Measurements from ENCODE around the gene S1PR4.
"Not testable (repeated sequence)": the region's sequence is repeated elsewhere in the genome, so short reads cannot be mapped to it uniquely, and the experiment has no call there.

Gene S1PR4

DNA sequence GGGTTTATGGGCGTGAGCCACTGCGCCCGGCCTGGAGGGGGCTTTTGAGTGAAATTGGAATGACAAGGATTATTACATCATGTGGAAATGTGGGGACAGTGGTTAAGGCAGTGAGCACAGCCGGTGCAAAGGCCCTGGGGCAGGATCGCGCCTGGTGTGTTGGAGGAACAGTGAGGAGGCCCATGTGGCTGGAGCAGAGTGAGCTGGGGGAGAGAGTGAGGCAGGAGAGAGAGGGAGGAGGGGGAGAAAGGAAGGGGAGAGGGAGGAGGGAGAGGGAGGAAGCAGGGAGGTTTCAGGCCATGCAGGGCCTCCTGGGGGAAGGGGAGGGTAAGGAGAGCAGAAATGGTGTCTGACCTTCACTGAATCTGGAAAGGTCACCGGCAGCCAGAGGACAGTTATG is 34.6 kb downstream of the S1PR4 start:
- TF ChIP-seq, protein P1, sequence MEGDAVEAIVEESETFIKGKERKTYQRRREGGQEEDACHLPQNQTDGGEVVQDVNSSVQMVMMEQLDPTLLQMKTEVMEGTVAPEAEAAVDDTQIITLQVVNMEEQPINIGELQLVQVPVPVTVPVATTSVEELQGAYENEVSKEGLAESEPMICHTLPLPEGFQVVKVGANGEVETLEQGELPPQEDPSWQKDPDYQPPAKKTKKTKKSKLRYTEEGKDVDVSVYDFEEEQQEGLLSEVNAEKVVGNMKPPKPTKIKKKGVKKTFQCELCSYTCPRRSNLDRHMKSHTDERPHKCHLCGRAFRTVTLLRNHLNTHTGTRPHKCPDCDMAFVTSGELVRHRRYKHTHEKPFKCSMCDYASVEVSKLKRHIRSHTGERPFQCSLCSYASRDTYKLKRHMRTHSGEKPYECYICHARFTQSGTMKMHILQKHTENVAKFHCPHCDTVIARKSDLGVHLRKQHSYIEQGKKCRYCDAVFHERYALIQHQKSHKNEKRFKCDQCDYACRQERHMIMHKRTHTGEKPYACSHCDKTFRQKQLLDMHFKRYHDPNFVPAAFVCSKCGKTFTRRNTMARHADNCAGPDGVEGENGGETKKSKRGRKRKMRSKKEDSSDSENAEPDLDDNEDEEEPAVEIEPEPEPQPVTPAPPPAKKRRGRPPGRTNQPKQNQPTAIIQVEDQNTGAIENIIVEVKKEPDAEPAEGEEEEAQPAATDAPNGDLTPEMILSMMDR (conservative IDR thresholded peaks at IDR 0.05): no peak
- no peak overlapping the region for H3K27ac ChIP-seq

- no peak overlapping the region for H3K27ac ChIP-seq
- TF ChIP-seq, protein P1 (conservative IDR thresholded peaks at IDR 0.05): no peak
Observed at GRCh38 chr19:3216874-3217273, 38.3 kb downstream of the S1PR4 start.

DNA sequence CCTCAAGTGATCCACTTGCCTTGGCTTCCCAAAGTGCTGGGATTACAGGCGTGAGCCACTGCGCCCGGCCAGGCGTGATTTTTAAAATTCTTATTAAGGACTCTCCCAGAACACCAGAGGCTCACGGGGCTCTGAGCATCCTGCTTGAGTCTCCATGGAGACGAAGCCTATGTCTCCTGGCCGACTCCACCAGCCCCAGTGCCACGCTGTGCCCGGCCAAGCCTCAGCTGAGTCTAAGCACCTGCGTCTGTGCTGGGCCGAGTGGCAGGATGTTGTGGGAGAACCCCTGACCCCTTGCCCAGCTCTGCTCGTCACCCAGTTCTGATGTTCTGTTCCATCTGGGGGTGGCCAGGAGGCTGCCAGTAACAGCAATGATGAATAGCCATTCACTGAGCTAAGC is 42.0 kb downstream of the S1PR4 start:
- TF ChIP-seq, protein P1 (conservative IDR thresholded peaks at IDR 0.05): no peak

GRCh38 chr19:3221576-3221975 is 43.0 kb downstream of the S1PR4 start:
- H3K27ac ChIP-seq: not testable (repeated sequence)

More for the DNA sequence above, 42.0 kb downstream of the S1PR4 start:
- H3K27ac ChIP-seq: no peak overlapping the region

GRCh38 chr19:3222709-3223108 is 44.1 kb downstream of the S1PR4 start:
- TF ChIP-seq, protein P1 (conservative IDR thresholded peaks at IDR 0.05): no peak
- no peak overlapping the region for H3K27ac ChIP-seq

DNA sequence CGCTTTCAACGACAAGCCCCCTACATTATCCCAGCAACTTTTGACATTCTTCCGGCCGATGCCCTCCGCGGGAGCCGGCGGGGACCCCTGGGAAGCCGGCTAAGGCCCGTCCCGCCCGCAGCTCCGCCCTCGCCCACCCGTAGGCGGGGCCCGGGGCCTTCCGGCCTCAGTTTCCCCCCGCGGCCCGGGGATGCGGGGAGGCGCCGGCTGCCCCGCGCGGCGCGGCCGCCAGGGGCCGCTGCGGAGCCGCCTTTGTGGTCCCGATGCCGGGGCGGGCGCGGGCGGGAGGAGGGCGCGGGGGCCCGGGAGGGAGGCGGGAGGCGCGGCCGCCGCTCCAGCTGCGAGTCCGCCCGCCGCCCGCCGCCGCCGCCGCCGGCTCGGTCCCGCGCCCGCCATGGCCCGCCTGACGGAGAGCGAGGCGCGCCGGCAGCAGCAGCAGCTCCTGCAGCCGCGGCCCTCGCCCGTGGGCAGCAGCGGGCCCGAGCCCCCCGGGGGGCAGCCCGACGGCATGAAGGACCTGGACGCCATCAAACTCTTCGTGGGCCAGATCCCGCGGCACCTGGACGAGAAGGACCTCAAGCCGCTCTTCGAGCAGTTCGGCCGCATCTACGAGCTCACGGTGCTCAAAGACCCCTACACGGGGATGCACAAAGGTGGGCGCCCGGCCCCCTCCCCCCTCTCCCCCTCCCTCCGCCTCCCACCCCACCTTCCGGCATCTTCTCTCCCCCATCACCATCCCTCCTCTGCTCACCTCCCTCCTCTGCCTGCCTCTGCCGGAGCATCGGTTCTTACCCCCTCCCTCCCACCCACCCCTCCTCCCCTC is 46.0 kb downstream of the S1PR4 start, which contains the start of gene CELF5:
TSS of gene CELF5 (plus strand) at position 316 of the 823 bp plus-strand sequence. CDS start at position 395, 79 bp downstream.
- H3K27ac ChIP-seq: no peak within 1 kb of the TSS
- TF ChIP-seq, protein P1 (conservative IDR thresholded peaks at IDR 0.05): peak; percentile 82

GRCh38 chr19:3225169-3225485 is 46.6 kb downstream of the S1PR4 start:
- TF ChIP-seq, protein P1 (conservative IDR thresholded peaks at IDR 0.05): no peak
- no peak overlapping the region for H3K27ac ChIP-seq

DNA sequence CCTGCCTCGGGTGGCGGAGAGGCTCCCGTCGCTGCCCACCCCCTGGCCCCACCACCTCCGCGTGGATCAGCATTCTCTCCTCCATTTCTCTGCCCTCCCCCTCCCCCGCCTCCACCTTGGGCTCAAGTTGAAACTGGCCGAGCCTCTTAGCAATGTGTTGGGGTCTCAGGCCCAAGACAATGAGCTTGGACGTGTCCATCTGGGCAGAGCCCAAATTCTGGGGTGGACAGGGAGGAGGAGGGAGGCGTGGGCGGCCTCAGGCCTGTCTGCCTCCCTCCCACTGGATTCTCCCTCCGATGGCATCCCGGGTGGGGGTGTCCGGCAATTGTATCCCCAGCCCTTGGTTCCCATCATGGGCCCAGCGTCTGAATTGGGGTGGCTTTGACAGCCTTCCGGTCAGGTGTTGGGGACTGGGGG is 47.1 kb downstream of the S1PR4 start:
- TF ChIP-seq, protein P1 (conservative IDR thresholded peaks at IDR 0.05): no peak
- no peak overlapping the region for H3K27ac ChIP-seq

All from VCaP (cell line).